EH (cell line): ENCODE data around the gene MTF1.
A peak's percentile ranks its signal among the peaks of the same experiment; 100 is the strongest.
"Not testable (repeated sequence)": the region's sequence is repeated elsewhere in the genome, so short reads cannot be mapped to it uniquely, and the experiment has no call there.

ENCODE experiments used
- DNase-seq: peaks from one replicate; pipeline ENCODE4 v3.0.0-alpha.2; 2015; ENCODE audit warnings: low read depth

Gene MTF1

GRCh38 chr1:37793773-37794371, 65.5 kb downstream of the MTF1 start, which contains the start of gene MANEAL:
Gene MANEAL, plus strand, starts transcription at chr1:37793847. Its CDS starts 336 bp downstream, at chr1:37794183.
- peak; percentile 64 for DNase-seq

- no peak for DNase-seq
These were observed 66.3 kb downstream of the MTF1 start for GRCh38 chr1:37792943-37793686.

GRCh38 chr1:37782491-37782890, 76.9 kb downstream of the MTF1 start:
- no peak for DNase-seq

GRCh38 chr1:37778654-37779053, 80.7 kb downstream of the MTF1 start:
- DNase-seq: no peak

GRCh38 chr1:37776946-37777516, 82.4 kb downstream of the MTF1 start:
- DNase-seq: no peak

- not testable (repeated sequence) for DNase-seq
These were observed 88.0 kb downstream of the MTF1 start for GRCh38 chr1:37771440-37771839.

- DNase-seq: no peak
These were observed 91.9 kb downstream of the MTF1 start for GRCh38 chr1:37767488-37767887.

GRCh38 chr1:37765916-37766664, 93.3 kb downstream of the MTF1 start:
- DNase-seq: no peak

GRCh38 chr1:37764888-37765441, 94.4 kb downstream of the MTF1 start, which contains the start of gene EPHA10:
Gene EPHA10, minus strand, starts transcription at chr1:37765120. Its CDS starts 54 bp downstream, at chr1:37765066.
- DNase-seq: no peak

- DNase-seq: peak; percentile 46
These were observed 95.0 kb downstream of the MTF1 start for GRCh38 chr1:37764414-37764825.

GRCh38 chr1:37763791-37764413, 95.5 kb downstream of the MTF1 start:
- no peak for DNase-seq

- no peak for DNase-seq
These were observed 96.9 kb downstream of the MTF1 start for GRCh38 chr1:37762516-37762915.

GRCh38 chr1:37761416-37762095, 97.8 kb downstream of the MTF1 start:
- DNase-seq: no peak
